GM19193 (cell line): ENCODE results near the gene FAM98C.
A peak's percentile ranks its signal among the peaks of the same experiment; 100 is the strongest.

Source experiments
- POLR2A ChIP-seq: IDR thresholded peaks from 4 replicates; pipeline ENCODE4 v1.6.1; 2011; ENCODE audit not compliant: insufficient read depth, insufficient read length; ENCODE audit errors: extremely low read depth

Gene FAM98C

DNA sequence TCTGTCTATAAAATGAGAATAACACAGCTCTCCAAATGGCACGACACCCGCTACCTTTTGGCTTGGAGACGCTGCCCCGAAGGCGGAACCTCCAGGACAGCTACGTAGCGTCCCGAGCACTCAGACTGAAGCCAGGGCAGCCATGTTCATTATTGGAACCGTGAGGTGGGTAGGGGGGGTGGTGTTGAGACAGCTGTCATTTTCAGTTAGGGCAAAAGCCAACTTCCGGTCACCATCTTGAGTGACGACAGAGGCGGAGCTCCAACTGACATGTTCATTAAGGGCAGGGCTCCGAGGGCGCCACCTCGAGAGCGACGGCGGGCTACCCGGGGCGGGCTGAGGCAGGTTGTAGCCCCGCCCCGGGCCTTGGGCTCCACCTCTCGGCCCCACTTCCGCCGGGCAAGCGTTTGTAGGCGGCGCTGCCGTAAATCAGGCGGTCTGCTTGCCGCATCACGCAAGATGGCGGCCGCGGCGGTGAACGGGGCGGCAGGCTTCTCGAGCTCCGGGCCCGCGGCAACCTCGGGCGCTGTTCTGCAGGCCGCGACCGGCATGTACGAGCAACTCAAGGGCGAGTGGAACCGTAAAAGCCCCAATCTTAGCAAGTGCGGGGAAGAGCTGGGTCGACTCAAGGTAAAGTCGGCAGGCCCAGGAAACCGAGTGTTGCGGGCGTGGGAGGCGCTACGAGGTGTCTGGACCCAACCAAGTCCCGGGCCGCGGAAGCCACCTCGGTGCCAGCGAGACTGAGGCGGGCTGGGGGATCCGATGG is 28.4 kb upstream of the FAM98C start, which contains the start of gene PSMD8:
PSMD8 (plus strand) TSS at position 240 of the 766 bp plus-strand sequence; CDS start at position 271, 31 bp downstream.
- peak; percentile 99 for TF ChIP-seq POLR2A

DNA sequence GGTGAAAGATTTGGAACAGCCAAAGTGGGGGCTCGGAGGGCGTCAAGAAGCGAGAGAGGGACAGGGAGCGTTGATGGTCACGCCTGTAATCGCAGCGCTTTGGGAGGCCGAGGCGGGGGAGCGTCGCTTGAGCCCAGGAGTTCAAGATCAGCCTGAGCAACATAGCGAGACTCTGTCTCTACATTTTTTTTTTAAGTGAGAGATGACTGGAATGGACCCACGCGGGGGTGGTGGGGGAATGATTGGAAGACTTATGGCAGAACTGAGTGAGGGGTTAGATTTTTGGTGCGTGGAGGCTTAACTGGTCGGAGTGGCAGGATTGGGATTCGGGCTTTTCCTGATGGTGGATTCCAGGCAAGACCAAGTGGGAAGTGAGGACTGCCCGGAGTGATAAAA is 27.8 kb upstream of the FAM98C start:
- no peak for TF ChIP-seq POLR2A

DNA sequence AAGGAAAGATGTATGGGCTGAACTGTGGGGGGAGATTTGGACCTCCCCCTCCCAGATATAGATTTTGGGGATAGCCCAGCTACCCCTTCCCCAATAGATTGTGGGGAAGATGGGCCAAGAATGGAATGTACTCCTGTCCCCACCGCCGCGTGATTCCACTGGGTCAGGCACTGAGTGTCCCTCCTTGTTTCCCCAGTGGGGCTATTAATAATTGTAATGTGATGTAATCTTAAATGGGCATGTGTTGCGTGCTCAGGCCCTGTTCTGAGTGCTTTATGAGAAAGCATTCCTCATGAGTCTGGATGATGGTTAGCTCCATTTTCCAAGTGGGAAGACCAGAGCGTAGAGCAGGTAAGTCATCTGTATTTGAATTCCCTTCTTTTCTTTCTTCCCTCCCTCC is 27.1 kb upstream of the FAM98C start:
- TF ChIP-seq POLR2A, result no peak

DNA sequence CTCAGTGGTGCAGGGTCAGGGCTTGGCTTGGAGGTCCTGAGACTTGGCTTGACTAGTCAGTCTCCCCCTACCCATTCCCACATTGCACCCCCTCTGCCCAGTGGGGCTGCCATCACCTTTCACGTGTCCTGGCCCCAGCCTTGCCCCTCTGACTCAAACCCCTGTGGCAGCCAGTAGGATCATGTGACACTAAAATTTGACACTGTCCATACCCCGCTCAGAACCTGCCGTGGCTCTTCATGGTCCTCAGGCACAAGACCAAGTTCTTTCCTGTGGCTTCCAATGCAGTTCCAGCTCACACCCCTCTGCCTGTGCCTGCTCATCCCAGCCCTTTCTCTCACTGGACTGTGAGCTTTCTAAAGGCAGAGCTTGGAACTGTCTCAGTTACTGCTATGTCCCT is 26.3 kb upstream of the FAM98C start:
- no peak for TF ChIP-seq POLR2A

DNA sequence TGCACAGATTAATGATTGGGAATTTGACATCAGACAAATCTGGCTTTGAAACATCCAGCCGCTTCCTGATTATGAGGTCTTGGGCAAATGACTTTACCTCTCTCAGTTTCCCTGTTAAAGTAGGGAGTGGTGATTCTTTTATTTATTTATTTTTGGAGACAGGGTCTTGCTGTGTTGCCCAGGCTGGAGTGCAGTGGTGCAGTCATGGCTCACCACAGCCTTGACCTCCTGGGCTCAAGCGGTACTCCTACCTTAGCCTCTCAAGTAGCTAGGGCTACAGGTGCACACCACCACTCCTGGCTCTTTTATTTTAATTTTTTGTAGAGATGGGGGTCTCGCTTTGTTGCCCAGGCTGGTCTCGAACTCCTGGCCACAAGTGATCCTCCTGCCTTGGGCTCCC is 25.8 kb upstream of the FAM98C start:
- TF ChIP-seq POLR2A, result no peak

DNA sequence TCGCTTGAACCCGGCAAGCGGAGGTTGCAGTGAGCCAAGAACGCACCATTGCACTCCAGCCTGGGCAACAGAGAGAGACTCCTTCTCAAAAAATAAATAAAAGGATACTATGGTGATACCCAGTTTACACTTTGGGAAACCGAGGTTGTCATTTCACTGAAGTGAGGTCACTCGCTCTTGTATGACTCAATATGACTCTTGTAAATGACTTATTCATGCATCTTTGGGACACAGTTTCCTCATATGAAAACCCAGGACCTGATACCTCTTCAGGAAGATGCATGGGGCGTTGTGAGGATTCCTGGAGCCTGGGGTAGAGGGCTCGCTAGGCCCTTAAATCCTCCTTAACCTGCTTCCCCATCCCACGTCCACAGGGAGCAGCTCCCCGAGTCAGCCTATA is 24.0 kb upstream of the FAM98C start:
- no peak for TF ChIP-seq POLR2A

DNA sequence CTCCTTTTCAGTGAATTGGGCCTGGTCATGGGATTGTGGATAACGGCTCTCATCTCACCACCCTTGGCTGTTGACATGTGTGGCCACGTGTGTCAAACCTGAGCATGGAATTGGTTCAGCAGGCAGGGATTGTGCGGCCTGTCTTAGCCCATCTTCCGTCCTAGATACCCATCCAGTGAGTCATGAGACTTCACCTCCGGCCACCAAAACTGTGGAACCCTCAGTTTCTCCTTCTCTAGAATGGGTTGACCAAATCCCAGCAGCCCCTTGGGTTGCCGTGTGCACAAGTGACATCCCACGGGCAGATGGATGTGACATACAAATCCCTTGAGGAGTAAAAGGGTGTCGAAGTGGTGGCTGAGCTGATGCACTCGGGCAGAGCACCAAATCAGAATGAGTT is 21.8 kb upstream of the FAM98C start:
- TF ChIP-seq POLR2A, result no peak

DNA sequence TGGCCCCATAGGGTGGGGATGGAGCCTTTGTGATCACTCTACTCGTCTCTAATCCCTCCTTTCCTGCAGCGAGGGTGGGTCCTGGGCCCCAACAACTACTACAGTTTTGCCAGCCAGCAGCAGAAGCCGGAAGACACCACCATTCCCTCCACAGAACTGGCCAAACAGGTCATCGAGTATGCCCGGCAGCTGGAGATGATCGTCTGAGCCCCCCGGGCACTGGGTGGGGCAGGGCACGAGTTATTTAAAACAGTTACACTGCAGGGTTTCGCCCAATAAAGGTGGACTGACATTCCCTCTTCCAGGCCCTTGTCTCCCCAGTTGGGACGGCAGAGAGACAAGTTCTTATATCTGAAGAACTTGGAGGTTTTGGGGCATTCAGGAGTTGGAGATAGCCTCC is 19.7 kb upstream of the FAM98C start:
- no peak for TF ChIP-seq POLR2A

DNA sequence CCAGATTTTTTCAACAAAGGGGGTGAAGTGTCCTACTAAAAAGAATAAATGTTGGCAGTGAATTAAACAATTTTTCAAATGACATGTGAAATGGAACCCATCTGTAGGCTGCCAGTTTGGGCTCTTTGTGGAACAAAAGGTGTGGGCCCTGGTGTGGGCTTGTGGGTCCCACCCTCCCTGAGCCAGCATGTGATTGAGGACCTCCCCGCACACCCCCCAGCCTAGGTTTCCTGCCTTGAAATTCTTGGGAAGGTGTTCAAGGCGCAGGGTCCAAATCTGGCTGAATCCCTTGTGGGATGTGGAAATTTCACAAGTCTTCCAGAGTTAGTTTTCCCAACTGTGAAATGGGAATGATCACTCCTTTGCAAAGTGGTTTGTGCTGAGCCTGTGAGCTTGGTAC is 19.1 kb upstream of the FAM98C start:
- TF ChIP-seq POLR2A, result no peak

- no peak for TF ChIP-seq POLR2A
Measured at GRCh38 chr19:38384209-38385027, 18.5 kb upstream of the FAM98C start.

DNA sequence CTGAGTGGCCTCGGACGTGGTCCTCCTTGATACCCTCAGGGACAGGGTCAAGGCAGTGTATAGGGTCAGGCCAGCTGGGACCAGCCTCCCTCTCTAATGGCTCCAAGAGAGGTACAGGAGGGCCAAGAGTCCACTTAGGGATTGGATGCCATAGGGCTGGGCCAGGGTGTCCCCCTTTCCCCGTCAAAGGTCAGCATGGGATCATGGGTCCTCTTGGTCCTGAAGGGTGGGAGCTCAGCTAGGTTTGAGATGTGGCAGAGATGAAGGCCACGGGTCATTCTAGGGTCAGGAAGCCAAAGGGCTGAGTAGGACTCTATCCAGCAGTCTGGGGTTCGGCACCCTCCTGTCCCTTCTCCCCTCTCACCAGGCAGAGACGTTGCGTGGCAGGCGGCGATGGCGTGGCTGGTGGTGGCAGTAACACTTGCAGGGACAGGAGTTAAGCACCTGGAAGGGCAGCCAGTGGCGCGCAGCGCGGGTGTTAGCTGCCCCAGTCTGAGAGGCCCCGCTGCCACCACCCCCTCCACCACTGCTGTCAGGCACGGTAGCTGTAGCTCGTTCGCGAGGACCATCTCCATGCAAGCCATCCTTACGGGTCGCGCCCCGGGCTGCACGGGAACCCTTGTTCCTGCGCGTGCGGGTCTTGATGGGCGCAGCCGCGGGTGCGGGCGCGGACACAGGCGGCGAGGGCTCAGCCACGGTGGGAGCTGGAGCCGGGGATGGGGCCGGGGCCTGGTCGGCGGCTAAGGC is 17.7 kb upstream of the FAM98C start:
- no peak for TF ChIP-seq POLR2A

GRCh38 chr19:38385804-38386257 is 17.1 kb upstream of the FAM98C start:
- TF ChIP-seq POLR2A, result no peak

DNA sequence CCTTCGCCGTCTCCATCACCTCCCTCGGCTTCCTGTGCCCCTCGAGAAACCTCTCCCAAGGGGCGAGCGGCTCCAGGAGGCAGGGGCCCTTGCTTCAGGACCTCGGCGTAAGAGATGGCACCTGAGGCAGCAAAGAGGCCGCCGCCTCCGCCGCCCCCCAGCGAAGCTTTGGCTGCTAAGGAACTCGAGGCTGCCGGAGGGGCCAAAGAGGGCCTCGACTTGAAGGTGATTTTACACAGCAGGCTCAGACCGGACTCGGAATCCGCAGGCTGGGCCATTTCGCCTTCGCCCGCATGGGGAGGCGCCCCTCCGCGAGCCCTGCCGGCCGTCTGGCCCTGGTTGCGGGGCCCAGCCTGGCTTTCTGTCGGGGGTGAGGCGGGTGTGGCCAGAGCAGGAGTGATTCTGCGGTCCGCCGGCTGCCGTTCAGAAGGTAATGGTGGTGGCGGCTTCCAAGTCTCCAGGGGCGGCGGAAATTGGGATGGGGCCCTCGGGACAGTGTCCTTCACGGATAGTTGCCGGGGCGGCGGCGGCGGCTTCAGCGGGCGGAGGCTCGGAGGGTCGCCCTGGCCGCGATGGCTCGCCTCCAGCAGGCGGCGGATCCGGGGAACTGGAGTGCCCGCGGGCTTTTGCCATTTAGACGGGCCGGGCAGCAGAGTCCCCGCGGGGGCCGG is 16.5 kb upstream of the FAM98C start:
- TF ChIP-seq POLR2A, result no peak

- TF ChIP-seq POLR2A, result no peak
Measured at GRCh38 chr19:38386971-38387549, 15.8 kb upstream of the FAM98C start.
